DLD1 (cell line): ENCODE results near the gene SLC39A11.
"Not testable (repeated sequence)": the region's sequence is repeated elsewhere in the genome, so short reads cannot be mapped to it uniquely, and the experiment has no call there.

ENCODE experiments used
- in situ Hi-C: cut with HindIII; loops from 2 replicates; pipeline ENCODE4 v1.10.0; 2017; ENCODE audit warnings: low sequenced_read_pairs

Gene SLC39A11

GRCh38 chr17:73092523-73093135 lies at the start of gene SLC39A11:
SLC39A11 (minus strand) TSS chr17:73092688; CDS start chr17:73088764, 3,924 bp downstream.
- in situ Hi-C loops, result no loop called here

- in situ Hi-C loops, result no loop called here
Observed at GRCh38 chr17:73141411-73141810, 48.9 kb upstream of the SLC39A11 start.

GRCh38 chr17:73140566-73140965 lies 48.1 kb upstream of the SLC39A11 start:
- in situ Hi-C loops, result no loop called here

GRCh38 chr17:73139296-73139695 lies 46.8 kb upstream of the SLC39A11 start:
- in situ Hi-C loops, result no loop called here

- in situ Hi-C loops, result no loop called here
Observed at GRCh38 chr17:73138541-73139138, 46.2 kb upstream of the SLC39A11 start.

- in situ Hi-C loops, result no loop called here
Observed at GRCh38 chr17:73137376-73137775, 44.9 kb upstream of the SLC39A11 start.

- in situ Hi-C loops, result no loop called here
Observed at GRCh38 chr17:73135766-73136165, 43.3 kb upstream of the SLC39A11 start.

GRCh38 chr17:73133911-73134649 lies 41.6 kb upstream of the SLC39A11 start:
- in situ Hi-C loops, result no loop called here

- in situ Hi-C loops, result no loop called here
Observed at GRCh38 chr17:73132085-73132492, 39.6 kb upstream of the SLC39A11 start.

- in situ Hi-C loops, result not testable (repeated sequence)
Observed at GRCh38 chr17:73131439-73131838, 39.0 kb upstream of the SLC39A11 start.

GRCh38 chr17:73130977-73131376 lies 38.5 kb upstream of the SLC39A11 start:
- in situ Hi-C loops, result no loop called here

GRCh38 chr17:73128496-73128895 lies 36.0 kb upstream of the SLC39A11 start:
- in situ Hi-C loops, result no loop called here

GRCh38 chr17:73126716-73127473 lies 34.4 kb upstream of the SLC39A11 start:
- in situ Hi-C loops, result no loop called here

- in situ Hi-C loops, result no loop called here
Observed at GRCh38 chr17:73123606-73124320, 31.3 kb upstream of the SLC39A11 start.

- in situ Hi-C loops, result no loop called here
Observed at GRCh38 chr17:73122953-73123605, 30.6 kb upstream of the SLC39A11 start.

- in situ Hi-C loops, result no loop called here
Observed at GRCh38 chr17:73121506-73121905, 29.0 kb upstream of the SLC39A11 start.

- in situ Hi-C loops, result no loop called here
Observed at GRCh38 chr17:73119631-73120030, 27.1 kb upstream of the SLC39A11 start.

- in situ Hi-C loops, result no loop called here
Observed at GRCh38 chr17:73118951-73119391, 26.5 kb upstream of the SLC39A11 start.

GRCh38 chr17:73118139-73118538 lies 25.7 kb upstream of the SLC39A11 start:
- in situ Hi-C loops, result no loop called here

- in situ Hi-C loops, result loop anchor here (5.0 kb wide), 1 partner anchor 70 kb away; no protein-coding TSS in a partner anchor
Observed at GRCh38 chr17:73112246-73112645, 19.8 kb upstream of the SLC39A11 start.
